ENCODE results near the gene PAM16. TPM values are rescaled to one million over a fixed set of nuclear protein-coding genes. Genes with fewer than 3 reads are reported as not detected.
"Not testable (repeated sequence)": the region's sequence is repeated elsewhere in the genome, so short reads cannot be mapped to it uniquely, and the experiment has no call there.

Gene PAM16
- total RNA-seq, 1 experiment from 2014 or later: 25.8 TPM

- no peak for DNase-seq (ENCODE audit: low read depth)
Measured at GRCh38 chr16:4353675-4354074, 2.6 kb upstream of the PAM16 start.

- DNase-seq (ENCODE audit: low read depth): no peak
Measured at GRCh38 chr16:4352843-4353242, 1.7 kb upstream of the PAM16 start.

- DNase-seq (ENCODE audit: low read depth): no peak
Measured at GRCh38 chr16:4351880-4352279, 759 bp upstream of the PAM16 start.

- no peak for DNase-seq (ENCODE audit: low read depth)
Measured at GRCh38 chr16:4350365-4350786, 745 bp downstream of the PAM16 start.

- DNase-seq (ENCODE audit: low read depth): no peak
Measured at GRCh38 chr16:4349332-4349731, 1.8 kb downstream of the PAM16 start.

GRCh38 chr16:4347765-4348509 lies 3.2 kb downstream of the PAM16 start:
- DNase-seq (ENCODE audit: low read depth): no peak

- DNase-seq (ENCODE audit: low read depth): no peak
Measured at GRCh38 chr16:4347010-4347409, 4.1 kb downstream of the PAM16 start.

- DNase-seq (ENCODE audit: low read depth): no peak
Measured at GRCh38 chr16:4345836-4346781, 5.0 kb downstream of the PAM16 start.

GRCh38 chr16:4344983-4345835 lies 5.9 kb downstream of the PAM16 start:
- peak; percentile 42 for DNase-seq (ENCODE audit: low read depth)

- not testable (repeated sequence) for DNase-seq (ENCODE audit: low read depth)
Measured at GRCh38 chr16:4344300-4344982, 6.7 kb downstream of the PAM16 start.

GRCh38 chr16:4342866-4343744 lies 8.0 kb downstream of the PAM16 start:
- no peak for DNase-seq (ENCODE audit: low read depth)

GRCh38 chr16:4341250-4341649 lies 9.9 kb downstream of the PAM16 start:
- DNase-seq (ENCODE audit: low read depth): no peak

GRCh38 chr16:4340443-4340842 lies 10.7 kb downstream of the PAM16 start:
- DNase-seq (ENCODE audit: low read depth): no peak

- no peak for DNase-seq (ENCODE audit: low read depth)
Measured at GRCh38 chr16:4339909-4340308, 11.2 kb downstream of the PAM16 start.

GRCh38 chr16:4339455-4339854 lies 11.7 kb downstream of the PAM16 start:
- no peak for DNase-seq (ENCODE audit: low read depth)

GRCh38 chr16:4338712-4339299 lies 12.3 kb downstream of the PAM16 start:
- no peak for DNase-seq (ENCODE audit: low read depth)

- DNase-seq (ENCODE audit: low read depth): no peak
Measured at GRCh38 chr16:4338125-4338582, 13.0 kb downstream of the PAM16 start.

GRCh38 chr16:4337540-4338088 lies 13.5 kb downstream of the PAM16 start:
- DNase-seq (ENCODE audit: low read depth): no peak
